ENCODE results near the gene USP48.

The USP48 gene

GRCh38 chr1:21638531-21639341 is 144.2 kb downstream of the USP48 start:
- H3K36me3 Mint-ChIP-seq (ENCODE audit: low read depth): no peaks in the 10 kb centered on the region
- H3K4me1 Mint-ChIP-seq: peaks cover 25% of the 10 kb centered on the region
- no peak overlapping the region for H3K4me3 Mint-ChIP-seq
- TF ChIP-seq CTCF (IDR thresholded peaks at IDR 0.05; ENCODE audit: unreplicated experiment in 3 of 3): no peak
- H3K9me3 Mint-ChIP-seq: no peaks in the 10 kb centered on the region
- peak overlapping the region in 1 of 3 experiments; percentile 38 for H3K27ac Mint-ChIP-seq
- H3K27me3 Mint-ChIP-seq (ENCODE audit: low read depth): peaks cover 25% of the 10 kb centered on the region

GRCh38 chr1:21637514-21637913 is 145.4 kb downstream of the USP48 start:
- Mint-ChIP-seq H3K4me3 (no peak overlapping the region), H3K27ac (no peak overlapping the region), H3K27me3 (ENCODE audit: low read depth) (peaks cover 19% of the 10 kb centered on the region), H3K36me3 (ENCODE audit: low read depth) (no peaks in the 10 kb centered on the region), H3K4me1 (peaks cover 25% of the 10 kb centered on the region), H3K9me3 (no peaks in the 10 kb centered on the region)
- no peak for TF ChIP-seq CTCF (IDR thresholded peaks at IDR 0.05; ENCODE audit: unreplicated experiment in 3 of 3)

- H3K4me1 Mint-ChIP-seq: peaks cover 29% of the 10 kb centered on the region
- no peaks in the 10 kb centered on the region for H3K9me3 Mint-ChIP-seq
Observed at GRCh38 chr1:21636029-21636428, 146.9 kb downstream of the USP48 start.

GRCh38 chr1:21634806-21635535 is 148.0 kb downstream of the USP48 start:
- peaks cover 24% of the 10 kb centered on the region for H3K4me1 Mint-ChIP-seq

More at GRCh38 chr1:21636029-21636428, 146.9 kb downstream of the USP48 start:
- Mint-ChIP-seq H3K36me3 (ENCODE audit: low read depth) (no peaks in the 10 kb centered on the region), H3K27ac (no peak overlapping the region), H3K4me3 (no peak overlapping the region), H3K27me3 (ENCODE audit: low read depth) (peaks cover 12% of the 10 kb centered on the region)
- TF ChIP-seq CTCF (IDR thresholded peaks at IDR 0.05; ENCODE audit: unreplicated experiment in 3 of 3): no peak

GRCh38 chr1:21633992-21634805 is 148.8 kb downstream of the USP48 start:
- no peaks in the 10 kb centered on the region for H3K9me3 Mint-ChIP-seq
- TF ChIP-seq CTCF (IDR thresholded peaks at IDR 0.05; ENCODE audit: unreplicated experiment in 3 of 3): no peak
- H3K36me3 Mint-ChIP-seq (ENCODE audit: low read depth): no peaks in the 10 kb centered on the region
- H3K4me1 Mint-ChIP-seq: peaks cover 19% of the 10 kb centered on the region
- H3K27ac Mint-ChIP-seq: peak overlapping the region in 1 of 3 experiments; percentile 78
- no peak overlapping the region for H3K4me3 Mint-ChIP-seq
- H3K27me3 Mint-ChIP-seq (ENCODE audit: low read depth): no peaks in the 10 kb centered on the region

More at GRCh38 chr1:21634806-21635535, 148.0 kb downstream of the USP48 start:
- Mint-ChIP-seq H3K27me3 (ENCODE audit: low read depth) (peaks cover 5% of the 10 kb centered on the region), H3K9me3 (no peaks in the 10 kb centered on the region), H3K27ac (peak overlapping the region in 2 of 3 experiments; percentile 1 to 78), H3K4me3 (peak overlapping the region in 1 of 3 experiments; percentile 7), H3K36me3 (ENCODE audit: low read depth) (no peaks in the 10 kb centered on the region)
- TF ChIP-seq CTCF (IDR thresholded peaks at IDR 0.05; ENCODE audit: unreplicated experiment in 3 of 3): no peak
